ENCODE data around the gene UCHL1. TPM values are rescaled to one million over a fixed set of nuclear protein-coding genes. Genes with fewer than 3 reads are reported as not detected.

Gene UCHL1
- total RNA-seq, 1 experiment from 2014 or later = 0.54 TPM

DNA sequence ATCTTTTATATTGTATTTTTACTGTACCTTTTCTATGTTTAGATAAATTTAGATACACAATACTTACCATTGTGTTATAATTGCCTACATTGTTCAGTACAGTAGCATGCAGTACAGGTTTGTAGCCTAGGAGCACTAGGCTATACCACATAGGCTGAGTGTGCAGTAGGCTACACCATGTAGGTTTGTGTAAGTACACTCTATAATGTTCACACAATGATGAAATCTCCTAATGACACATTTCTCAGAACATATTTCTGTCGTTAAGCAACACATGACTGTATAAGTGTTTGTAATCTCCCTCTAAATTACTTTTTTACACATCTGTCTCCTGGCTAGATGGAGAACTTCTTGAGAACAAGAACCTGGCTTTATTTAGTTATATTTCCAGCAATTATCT lies 40.3 kb downstream of the UCHL1 start:
- RAD21 ChIA-PET (ENCODE audit: low non-redundant PET in 1 of 2, low total read pairs in 2 of 2, uncharacterized antibody in 2 of 2, unreplicated experiment in 2 of 2) = interaction anchor here in 1 of 2 experiments (0.7 kb wide), 1 partner anchor 365 kb away, joined by 3 read pairs; no protein-coding TSS in a partner anchor
- no peak for ATAC-seq
- Histone ChIP-seq H3K9ac (ENCODE audit: low read length) (no peak overlapping the region), H3K4me3 (replicated peaks in 1 of 2; ENCODE audit: low read depth in 1 of 2, low read length in 2 of 2) (no peak overlapping the region), H3K79me2 (ENCODE audit: insufficient read depth, low read length) (no peaks in the 10 kb centered on the region), H3K4me1 (ENCODE audit: control insufficient read depth in 1 of 2, insufficient read depth in 2 of 2, low read length in 2 of 2) (no peaks in the 10 kb centered on the region), H3K27ac (ENCODE audit: low read depth, low read length) (no peak overlapping the region), H4K20me1 (ENCODE audit: insufficient read depth) (no peaks in the 10 kb centered on the region), H3K36me3 (ENCODE audit: control insufficient read depth in 1 of 2, insufficient read depth in 2 of 2, low read length in 2 of 2) (no peaks in the 10 kb centered on the region), H2AFZ (ENCODE audit: low read depth, low read length, poor library complexity, severe bottlenecking) (no peak overlapping the region), H3K27me3 (ENCODE audit: insufficient read depth, low read length) (no peaks in the 10 kb centered on the region), H3K9me2 (ENCODE audit: insufficient read depth) (no peaks in the 10 kb centered on the region), H3K4me2 (ENCODE audit: low read length) (no peak overlapping the region), H3K9me3 (ENCODE audit: control insufficient read depth in 1 of 2, insufficient read depth in 1 of 2, low read depth in 1 of 2, low read length in 2 of 2) (peaks cover 0 to 15% of the 10 kb centered on the region in 2 experiments; a peak in 1 of 4 replicates)
- CTCF ChIA-PET = no interaction called here
- no TSS peak for BruUV-seq (replicated peaks)
- POLR2A ChIA-PET = no interaction called here
- DNase-seq (ENCODE audit: low read depth, low spot score) = no peak
- no peak for TF ChIP-seq SIN3A (IDR thresholded peaks at IDR 0.05; ENCODE audit: low read depth)
- no peak for TF ChIP-seq POLR2A (IDR thresholded peaks at IDR 0.05; ENCODE audit: borderline replicate concordance, extremely low read depth, insufficient read depth, insufficient read length)
- no peak for TF ChIP-seq TCF7L2 (IDR thresholded peaks at IDR 0.05; ENCODE audit: borderline replicate concordance, extremely low read depth, insufficient read depth, insufficient read length)
- TF ChIP-seq POLR2AphosphoS5 (IDR thresholded peaks at IDR 0.05; ENCODE audit: low read depth, low read length) = no peak
- no peak for TF ChIP-seq FOSL1 (IDR thresholded peaks at IDR 0.05; ENCODE audit: low read depth)
- TF ChIP-seq, protein P1, sequence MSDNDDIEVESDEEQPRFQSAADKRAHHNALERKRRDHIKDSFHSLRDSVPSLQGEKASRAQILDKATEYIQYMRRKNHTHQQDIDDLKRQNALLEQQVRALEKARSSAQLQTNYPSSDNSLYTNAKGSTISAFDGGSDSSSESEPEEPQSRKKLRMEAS (IDR thresholded peaks at IDR 0.05) = no peak
- intact Hi-C loops (cut with micrococcal nuclease) = no loop called here

- TF ChIP-seq, protein P1 (IDR thresholded peaks at IDR 0.05) = no peak
- TF ChIP-seq RAD21 (IDR thresholded peaks at IDR 0.05; ENCODE audit: low read depth) (no peak), SRF (IDR thresholded peaks at IDR 0.05; ENCODE audit: low read depth) (no peak), FOSL1 (IDR thresholded peaks at IDR 0.05; ENCODE audit: low read depth) (no peak), ZNF274 (IDR thresholded peaks at IDR 0.05; ENCODE audit: low read depth, low read length) (no peak), ELF1 (IDR thresholded peaks at IDR 0.05; ENCODE audit: borderline replicate concordance, low read depth) (no peak), POLR2AphosphoS5 (IDR thresholded peaks at IDR 0.05; ENCODE audit: low read depth, low read length) (no peak), JUND (IDR thresholded peaks at IDR 0.05) (no peak), TCF7L2 (IDR thresholded peaks at IDR 0.05; ENCODE audit: borderline replicate concordance, extremely low read depth, insufficient read depth, insufficient read length) (no peak)
- TF ChIP-seq, protein P2, sequence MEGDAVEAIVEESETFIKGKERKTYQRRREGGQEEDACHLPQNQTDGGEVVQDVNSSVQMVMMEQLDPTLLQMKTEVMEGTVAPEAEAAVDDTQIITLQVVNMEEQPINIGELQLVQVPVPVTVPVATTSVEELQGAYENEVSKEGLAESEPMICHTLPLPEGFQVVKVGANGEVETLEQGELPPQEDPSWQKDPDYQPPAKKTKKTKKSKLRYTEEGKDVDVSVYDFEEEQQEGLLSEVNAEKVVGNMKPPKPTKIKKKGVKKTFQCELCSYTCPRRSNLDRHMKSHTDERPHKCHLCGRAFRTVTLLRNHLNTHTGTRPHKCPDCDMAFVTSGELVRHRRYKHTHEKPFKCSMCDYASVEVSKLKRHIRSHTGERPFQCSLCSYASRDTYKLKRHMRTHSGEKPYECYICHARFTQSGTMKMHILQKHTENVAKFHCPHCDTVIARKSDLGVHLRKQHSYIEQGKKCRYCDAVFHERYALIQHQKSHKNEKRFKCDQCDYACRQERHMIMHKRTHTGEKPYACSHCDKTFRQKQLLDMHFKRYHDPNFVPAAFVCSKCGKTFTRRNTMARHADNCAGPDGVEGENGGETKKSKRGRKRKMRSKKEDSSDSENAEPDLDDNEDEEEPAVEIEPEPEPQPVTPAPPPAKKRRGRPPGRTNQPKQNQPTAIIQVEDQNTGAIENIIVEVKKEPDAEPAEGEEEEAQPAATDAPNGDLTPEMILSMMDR (IDR thresholded peaks at IDR 0.05 in 2 of 3, conservative IDR thresholded peaks at IDR 0.05 in 1 of 3; ENCODE audit: borderline replicate concordance in 1 of 3, insufficient read depth in 1 of 3, low read depth in 2 of 3, low read length in 2 of 3) = no peak
- no peak overlapping the region for H3K4me3 ChIP-seq (replicated peaks in 1 of 2; ENCODE audit: low read depth in 1 of 2, low read length in 2 of 2)
- no peaks in the 10 kb centered on the region for H3K4me1 ChIP-seq (ENCODE audit: control insufficient read depth in 1 of 2, insufficient read depth in 2 of 2, low read length in 2 of 2)
- ATAC-seq (no peak), DNase-seq (ENCODE audit: low read depth, low spot score) (no peak)
- no peaks in the 10 kb centered on the region for H3K27me3 ChIP-seq (ENCODE audit: insufficient read depth, low read length)
- intact Hi-C loops (cut with micrococcal nuclease) = no loop called here
- POLR2A ChIA-PET = no interaction called here
- H3K9ac ChIP-seq (ENCODE audit: low read length) = no peak overlapping the region
- H3K79me2 ChIP-seq (ENCODE audit: insufficient read depth, low read length) = no peaks in the 10 kb centered on the region
- no peaks in the 10 kb centered on the region for H3K36me3 ChIP-seq (ENCODE audit: control insufficient read depth in 1 of 2, insufficient read depth in 2 of 2, low read length in 2 of 2)
- no peaks in the 10 kb centered on the region for H3K9me2 ChIP-seq (ENCODE audit: insufficient read depth)
- no peak overlapping the region for H3K4me2 ChIP-seq (ENCODE audit: low read length)
- H2AFZ ChIP-seq (ENCODE audit: low read depth, low read length, poor library complexity, severe bottlenecking) = no peak overlapping the region
- H3K27ac ChIP-seq (ENCODE audit: low read depth, low read length) = no peak overlapping the region
- H4K20me1 ChIP-seq (ENCODE audit: insufficient read depth) = no peaks in the 10 kb centered on the region
- peaks cover 0 to 15% of the 10 kb centered on the region in 2 experiments; a peak in 1 of 4 replicates for H3K9me3 ChIP-seq (ENCODE audit: control insufficient read depth in 1 of 2, insufficient read depth in 1 of 2, low read depth in 1 of 2, low read length in 2 of 2)
- CTCF ChIA-PET = no interaction called here
- no TSS peak for BruUV-seq (replicated peaks)
- RAD21 ChIA-PET (ENCODE audit: low non-redundant PET in 1 of 2, low total read pairs in 2 of 2, uncharacterized antibody in 2 of 2, unreplicated experiment in 2 of 2) = no interaction called here
These were observed 41.1 kb downstream of the UCHL1 start for GRCh38 chr4:41297832-41298231.
